Hematopoietic multipotent progenitor cell treated with erythropoietin and hydrocortisone succinate and interleukin-3 and kit ligand, for 15 days (in vitro differentiated cells): ENCODE results near the gene LGALS7.

ENCODE experiments used
- DNase-seq: peaks from one replicate; pipeline ENCODE4 v3.0.0-alpha.2; 2015; ENCODE audit warnings: low spot score

Gene LGALS7

GRCh38 chr19:38737921-38738737 is 35.2 kb downstream of the LGALS7 start:
- DNase-seq, result no peak

GRCh38 chr19:38737281-38737865 is 35.9 kb downstream of the LGALS7 start:
- no peak for DNase-seq

DNA sequence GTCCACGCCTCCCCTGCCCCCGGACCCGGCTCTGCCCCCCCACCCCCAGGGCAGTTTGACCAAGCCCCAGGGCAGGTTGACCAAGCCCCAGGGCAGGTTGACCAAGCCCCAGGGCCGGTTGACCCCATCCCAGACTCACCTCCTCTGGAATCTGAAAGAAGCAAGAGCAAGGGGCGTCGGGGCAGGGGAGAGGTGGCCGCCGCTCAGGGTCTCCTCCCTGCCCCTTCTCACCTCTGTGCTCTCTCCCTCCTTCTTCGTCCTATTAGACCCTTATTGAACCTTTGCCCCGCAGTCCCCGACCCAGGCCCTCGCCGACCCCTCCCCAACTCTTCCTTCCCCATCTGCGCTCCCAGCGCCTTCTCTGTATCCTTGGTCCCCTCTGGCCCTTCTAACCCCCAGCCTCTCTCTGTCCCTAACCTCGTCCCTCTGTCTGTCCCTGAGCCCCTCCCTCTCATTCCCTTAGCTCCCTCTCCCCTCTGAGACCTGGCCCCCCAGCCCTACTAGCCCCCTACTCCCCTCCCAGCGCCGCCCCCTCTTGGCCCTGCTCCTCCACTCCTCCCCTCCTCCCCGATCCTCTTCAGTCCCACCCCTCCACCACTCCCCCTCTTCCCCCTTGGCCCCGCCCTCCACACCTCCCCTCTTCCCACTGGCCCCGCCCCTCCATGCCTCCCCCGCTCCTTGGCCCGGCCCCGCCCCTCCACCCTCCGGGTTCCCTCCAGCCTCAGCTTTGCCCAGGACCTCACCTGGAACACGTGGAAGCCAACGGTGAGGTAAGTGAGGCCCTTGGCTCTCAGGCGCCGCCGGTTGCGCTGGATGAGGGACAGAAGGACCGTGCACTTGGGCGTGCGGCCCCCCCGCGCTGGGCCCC is 36.7 kb downstream of the LGALS7 start:
- peak; percentile 41 for DNase-seq

- no peak for DNase-seq
These were observed 37.3 kb downstream of the LGALS7 start for GRCh38 chr19:38736036-38736412.

DNA sequence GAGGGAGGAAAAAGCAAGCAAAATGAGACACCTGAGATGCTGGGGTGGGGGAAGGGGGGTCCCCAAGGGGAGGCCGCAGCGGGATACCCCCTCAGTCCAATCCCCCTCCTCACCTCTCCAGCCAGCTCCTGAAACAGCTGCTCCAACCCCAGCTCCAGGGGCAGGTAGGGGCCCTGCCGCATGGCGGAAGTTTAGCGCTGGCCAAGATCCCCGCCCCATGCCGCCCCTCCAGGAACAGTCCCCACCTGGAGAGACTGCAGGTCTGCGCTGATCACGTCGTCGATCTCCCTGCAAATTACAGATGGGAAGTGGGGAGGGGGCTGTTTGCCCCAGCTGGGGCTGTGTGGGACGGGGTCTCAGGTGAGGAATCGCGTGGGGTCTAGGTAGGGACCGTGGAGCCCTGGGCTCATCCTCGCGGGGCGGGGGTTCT is 38.0 kb downstream of the LGALS7 start:
- DNase-seq, result no peak

- no peak for DNase-seq
These were observed 38.7 kb downstream of the LGALS7 start for GRCh38 chr19:38734426-38735256.

DNA sequence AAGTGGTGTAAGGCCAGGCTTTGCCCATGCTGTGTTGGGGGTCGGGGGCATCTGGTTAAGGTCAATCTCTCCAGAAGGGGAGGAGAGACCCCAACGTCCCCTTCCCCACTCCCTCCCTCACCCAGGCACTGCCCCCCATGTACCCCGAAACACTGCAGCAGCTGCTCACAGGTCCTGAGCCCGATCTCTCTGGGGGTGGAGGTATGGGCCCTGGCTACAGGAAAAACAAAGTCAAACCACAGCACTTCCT is 39.2 kb downstream of the LGALS7 start:
- no peak for DNase-seq

GRCh38 chr19:38733493-38734175 is 39.7 kb downstream of the LGALS7 start:
- no peak for DNase-seq

- no peak for DNase-seq
These were observed 40.1 kb downstream of the LGALS7 start for GRCh38 chr19:38733241-38733492.

GRCh38 chr19:38731654-38732301 is 41.5 kb downstream of the LGALS7 start:
- DNase-seq, result no peak

GRCh38 chr19:38730731-38731589 is 42.4 kb downstream of the LGALS7 start:
- no peak for DNase-seq

- DNase-seq, result no peak
These were observed 42.9 kb downstream of the LGALS7 start for GRCh38 chr19:38730470-38730730.

- DNase-seq, result peak; percentile 77
These were observed 43.5 kb downstream of the LGALS7 start for GRCh38 chr19:38729653-38730469.

- no peak for DNase-seq
These were observed 44.4 kb downstream of the LGALS7 start for GRCh38 chr19:38728752-38729541.

DNA sequence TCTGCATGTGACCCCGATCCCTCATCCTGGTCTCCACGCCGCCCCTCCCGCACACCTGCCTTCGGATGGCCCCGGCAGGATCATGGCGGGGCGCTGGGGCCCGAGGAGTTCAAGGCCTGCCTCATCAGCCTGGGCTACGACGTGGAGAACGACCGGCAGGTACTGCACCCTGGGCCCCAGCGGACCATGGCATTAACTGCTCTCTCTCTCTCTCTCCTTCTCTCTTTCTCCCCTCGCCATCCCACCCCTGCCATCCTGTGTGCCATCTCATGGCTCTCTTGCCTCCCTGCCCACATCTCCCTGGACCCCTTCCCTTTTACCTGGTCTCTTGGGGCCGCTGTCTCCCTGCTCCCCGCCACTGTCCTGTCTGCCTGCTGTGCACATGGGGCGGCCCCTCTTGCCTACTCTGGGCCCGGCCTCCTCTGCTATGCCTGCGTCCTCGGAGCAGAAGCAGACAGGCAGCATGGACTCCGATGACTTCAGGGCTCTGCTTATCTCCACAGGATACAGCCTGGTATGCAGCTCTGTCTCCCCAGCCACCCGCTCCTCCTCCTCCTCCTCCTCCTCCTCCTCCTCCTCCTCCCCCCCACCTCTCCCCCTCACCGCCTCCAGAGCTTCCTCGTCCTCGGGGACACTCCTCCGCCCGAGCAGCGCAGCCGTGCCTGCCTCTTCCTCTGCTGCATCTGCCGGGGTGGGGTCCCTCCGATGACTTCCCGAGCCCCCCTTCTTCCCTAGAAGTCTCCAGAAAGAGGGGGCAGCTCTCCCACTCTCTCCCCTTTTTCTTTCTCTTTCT is 45.3 kb downstream of the LGALS7 start:
- no peak for DNase-seq

GRCh38 chr19:38727306-38727867 is 45.9 kb downstream of the LGALS7 start:
- no peak for DNase-seq

- DNase-seq, result no peak
These were observed 46.5 kb downstream of the LGALS7 start for GRCh38 chr19:38726761-38727301.

DNA sequence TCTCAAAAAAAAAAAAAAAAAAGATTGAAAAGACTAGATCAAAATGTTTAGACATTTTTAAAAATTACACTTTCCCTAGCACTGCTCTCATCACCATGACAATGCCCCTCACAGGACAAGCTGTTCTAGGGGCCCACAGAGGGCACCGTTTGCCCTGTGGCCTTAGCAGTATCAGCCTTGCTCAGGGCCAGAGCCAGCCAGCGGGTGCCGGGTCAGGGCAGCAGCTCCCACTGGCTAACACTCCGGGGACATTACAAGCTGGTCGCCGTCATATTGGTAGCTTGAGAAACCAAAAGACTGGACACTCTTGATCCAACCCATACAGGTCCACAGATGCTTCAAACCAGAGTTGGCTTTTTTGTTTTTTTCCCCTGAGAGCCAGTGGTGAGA is 47.0 kb downstream of the LGALS7 start:
- DNase-seq, result no peak
